ENCODE results near the gene PAX8.
"Not testable (repeated sequence)": the region's sequence is repeated elsewhere in the genome, so short reads cannot be mapped to it uniquely, and the experiment has no call there.

Gene PAX8

DNA sequence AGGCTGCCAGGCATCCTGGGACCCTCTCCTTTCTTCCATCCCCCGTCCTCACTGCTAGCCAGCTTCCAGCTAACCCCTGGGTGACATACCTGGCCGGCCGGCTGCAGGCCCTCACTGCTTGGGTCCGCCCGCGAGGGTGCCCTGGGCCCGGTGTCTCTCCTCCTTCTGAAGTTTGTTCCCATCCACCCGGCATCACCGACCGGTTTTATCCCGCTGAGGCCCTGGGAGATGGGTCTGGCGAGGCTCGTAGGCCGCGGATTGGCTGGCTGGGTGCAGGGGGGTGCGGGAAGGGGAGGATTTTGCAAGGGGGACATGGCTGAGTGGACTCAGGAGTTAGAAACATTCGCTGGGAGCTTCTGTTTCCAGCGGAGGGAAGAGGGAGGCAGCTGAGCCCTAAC lies at the start of gene PAX8:
PAX8 (minus strand) TSS at position 180 of the 398 bp plus-strand sequence. CDS start 527 bp downstream, outside the sequence.
- DNase-seq: no peak

DNA sequence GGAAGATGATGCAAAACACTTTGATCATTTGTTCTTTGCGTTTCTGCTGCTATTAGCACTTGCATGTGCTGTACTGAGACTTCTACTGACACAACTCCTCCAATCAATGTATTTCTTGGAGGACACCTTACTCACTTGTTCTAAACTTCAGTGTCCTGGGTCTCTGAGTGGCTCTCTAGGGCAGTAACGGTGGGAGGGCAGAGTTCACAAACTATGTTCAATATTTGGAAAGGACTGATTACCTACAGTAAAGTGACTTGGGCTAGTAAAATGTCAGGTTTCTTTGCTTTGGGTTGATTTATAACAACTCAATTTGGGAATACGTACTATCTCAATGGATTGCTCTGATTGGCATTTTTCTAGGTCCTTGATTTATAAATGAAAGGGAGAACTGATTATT lies 49.3 kb upstream of the PAX8 start:
- DNase-seq: no peak

DNA sequence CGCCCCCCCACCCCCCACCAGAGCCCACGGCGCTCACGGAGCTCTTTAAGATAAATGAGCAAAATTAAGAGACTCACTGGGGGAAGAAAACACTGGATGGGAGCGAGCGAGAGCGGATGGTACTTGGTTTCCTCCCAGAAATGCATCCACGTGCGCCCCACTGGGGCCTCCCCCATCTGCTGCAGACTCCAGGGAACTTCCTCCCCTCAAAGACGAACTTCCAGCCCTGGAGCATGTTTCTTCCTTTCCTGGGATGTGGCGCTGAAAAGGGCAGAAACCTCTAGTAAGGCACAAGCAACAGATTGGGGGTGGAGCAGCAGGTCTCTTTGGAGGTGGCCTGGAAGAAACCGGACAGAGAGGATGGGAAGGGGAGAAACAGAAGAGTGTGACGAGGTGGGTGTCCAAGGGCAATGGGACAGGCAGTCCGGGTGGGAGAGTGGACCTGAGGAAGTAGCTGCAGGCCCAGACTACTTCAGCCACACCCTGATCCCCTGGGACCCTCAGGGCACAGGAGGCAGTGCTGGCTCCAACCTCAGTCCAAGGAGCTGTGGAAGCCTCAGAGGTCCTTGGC lies 46.5 kb upstream of the PAX8 start:
- DNase-seq: not testable (repeated sequence)

DNA sequence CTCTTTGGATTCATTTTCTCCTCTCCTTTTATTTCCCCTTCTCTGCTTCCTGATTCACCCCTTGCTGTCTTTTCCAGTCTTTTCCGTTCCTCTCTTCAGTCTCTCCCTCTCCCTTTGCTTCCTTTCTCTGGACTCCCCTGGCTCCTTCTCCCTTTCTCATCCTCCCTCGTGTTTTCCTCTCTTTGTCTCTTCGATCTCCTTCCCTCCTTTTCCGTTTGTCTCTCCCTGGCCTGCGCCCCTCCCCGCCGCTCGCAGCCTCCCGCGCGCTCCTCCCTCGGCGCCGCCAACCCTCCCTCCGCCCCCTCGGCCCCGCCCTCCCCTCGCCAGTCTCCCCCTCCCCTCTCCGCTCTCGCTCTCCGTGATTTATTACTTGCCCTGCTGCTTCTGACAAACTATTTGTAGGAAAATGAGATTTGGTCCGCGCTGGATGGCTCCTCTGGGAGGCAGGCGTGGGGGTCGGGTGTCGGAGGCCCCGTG lies 46.0 kb upstream of the PAX8 start:
- DNase-seq: peak; percentile 22

DNA sequence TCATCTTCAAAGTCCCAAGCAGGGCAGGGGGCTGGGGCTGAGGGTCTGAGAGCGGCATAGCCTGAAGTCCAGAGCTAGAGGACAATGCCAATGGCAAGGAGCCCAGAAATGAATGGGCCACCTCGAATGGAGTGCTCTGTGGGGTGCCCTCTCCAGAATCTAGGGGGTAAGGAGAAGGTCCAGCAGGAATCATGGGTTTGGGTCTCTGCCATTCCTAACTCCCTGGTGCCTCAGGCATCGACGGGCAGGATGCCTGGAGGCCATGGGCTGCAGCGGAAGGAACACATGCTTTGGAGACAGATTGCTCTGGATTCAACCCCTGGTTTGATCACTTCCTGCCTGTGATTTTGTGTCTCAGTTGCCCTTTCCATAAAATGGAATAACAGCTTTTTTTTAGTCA lies 44.4 kb upstream of the PAX8 start:
- not testable (repeated sequence) for DNase-seq

DNA sequence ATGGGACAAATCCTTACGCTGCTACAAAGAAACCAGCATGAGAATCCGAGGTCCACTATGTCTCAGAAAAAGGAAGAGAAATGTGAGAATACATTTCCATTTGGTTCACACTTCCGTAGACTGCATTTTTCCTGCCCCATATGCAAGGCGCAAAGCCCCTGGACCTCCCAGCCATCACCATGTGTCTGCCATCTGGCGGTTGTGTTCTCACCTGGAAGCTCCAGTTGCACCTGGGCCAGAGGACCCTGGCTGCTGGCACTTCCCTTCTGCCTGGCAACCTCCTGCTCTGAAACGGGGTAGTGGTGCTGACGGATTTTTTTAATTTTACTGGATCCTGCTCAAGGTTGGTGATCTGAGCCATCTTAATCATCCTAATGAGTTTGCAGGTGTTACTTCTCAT lies 41.4 kb upstream of the PAX8 start:
- DNase-seq: not testable (repeated sequence)

DNA sequence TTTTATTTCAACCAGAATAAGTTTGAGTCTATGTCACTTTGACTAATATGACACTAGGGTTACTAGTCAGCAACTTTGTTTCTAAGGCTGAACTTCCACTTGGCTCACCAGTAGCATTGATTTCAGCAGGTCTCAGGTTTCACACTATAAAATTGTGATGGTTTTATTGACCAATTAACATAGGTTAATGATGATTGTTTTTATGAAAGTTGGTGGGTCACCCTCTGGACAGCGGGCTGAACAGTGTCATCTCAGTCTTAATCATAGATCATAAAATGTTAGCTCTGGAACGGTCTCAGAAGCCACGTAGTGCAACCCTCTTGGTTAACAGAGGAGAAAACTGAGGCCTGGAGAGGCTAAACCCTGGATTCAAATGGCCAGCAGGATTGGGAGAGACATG lies 40.2 kb upstream of the PAX8 start:
- DNase-seq: not testable (repeated sequence)

DNA sequence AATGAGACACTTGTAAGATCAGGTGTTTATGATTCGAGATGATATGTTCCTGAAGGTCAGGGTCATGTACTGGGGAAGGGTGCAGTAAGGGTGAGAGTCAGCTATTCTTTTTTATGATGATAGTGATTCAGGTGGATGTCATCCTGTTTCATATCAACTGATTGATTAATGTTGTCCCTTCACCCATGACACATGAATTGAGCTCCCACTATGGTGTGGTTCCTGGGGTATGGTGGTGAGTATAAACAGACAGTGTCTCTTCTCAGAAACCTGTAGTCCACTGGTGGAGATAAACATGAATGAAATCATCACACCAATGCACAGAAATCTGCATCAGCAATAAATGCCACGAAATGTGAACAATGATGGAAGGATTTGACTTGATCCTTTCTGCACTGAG lies 37.4 kb upstream of the PAX8 start:
- DNase-seq: no peak

DNA sequence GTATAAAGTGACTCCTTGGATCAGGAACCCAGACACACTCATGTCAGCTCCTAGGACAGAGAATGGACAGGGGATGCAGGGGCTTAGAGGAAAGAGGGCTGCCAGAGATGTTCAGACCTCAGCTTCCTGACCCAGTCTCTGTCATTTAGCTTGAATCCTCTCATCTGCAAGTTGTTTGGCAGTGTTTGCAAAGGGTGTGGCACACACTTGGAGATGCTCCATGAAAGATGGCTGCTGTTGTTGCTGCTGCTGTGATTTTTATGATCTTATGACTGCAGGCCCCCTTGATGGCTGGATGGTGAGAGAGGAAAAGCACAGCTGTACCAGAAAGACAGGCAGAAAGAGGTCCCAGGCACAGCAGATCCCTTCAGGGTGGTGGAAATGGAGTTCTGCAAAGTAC lies 35.9 kb upstream of the PAX8 start:
- not testable (repeated sequence) for DNase-seq

DNA sequence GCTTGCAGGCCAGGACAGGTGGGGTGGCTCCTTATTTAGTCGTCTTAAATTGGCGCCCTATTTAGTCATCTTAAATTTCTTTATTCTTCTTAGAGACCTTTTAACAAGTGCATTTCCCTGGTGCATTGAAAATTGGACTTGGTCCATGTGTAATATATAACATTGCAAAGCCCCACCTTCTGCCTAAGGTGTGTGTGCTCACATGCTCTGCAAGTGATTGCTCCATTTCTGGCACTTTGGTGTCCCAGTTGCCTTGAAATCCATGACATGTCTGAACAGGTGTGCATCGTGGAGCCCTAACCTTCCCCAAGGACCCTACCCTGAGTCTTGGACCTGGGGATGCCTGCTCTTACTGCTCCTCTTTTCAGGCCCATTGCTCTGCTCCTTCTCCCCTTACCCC lies 35.5 kb upstream of the PAX8 start:
- DNase-seq: not testable (repeated sequence)

DNA sequence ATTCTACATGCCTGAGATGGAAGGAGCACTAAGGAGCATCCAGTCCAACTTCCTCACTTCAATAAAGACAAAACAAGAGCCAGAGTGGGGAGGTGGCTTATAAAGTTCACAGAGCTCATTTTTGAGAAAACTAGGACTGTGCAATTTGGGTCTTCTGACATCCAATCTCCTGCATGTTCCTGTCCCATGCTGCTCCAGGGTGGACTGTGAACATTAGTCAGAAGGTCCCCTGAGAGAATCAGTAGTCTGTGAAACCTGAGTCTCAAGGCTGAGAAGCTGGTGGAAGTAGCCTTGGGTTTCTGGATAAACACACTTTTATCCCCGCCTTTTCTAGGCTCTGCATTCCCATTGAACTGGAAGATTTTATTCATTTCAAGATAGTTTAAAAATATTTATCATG lies 33.1 kb upstream of the PAX8 start:
- not testable (repeated sequence) for DNase-seq

DNA sequence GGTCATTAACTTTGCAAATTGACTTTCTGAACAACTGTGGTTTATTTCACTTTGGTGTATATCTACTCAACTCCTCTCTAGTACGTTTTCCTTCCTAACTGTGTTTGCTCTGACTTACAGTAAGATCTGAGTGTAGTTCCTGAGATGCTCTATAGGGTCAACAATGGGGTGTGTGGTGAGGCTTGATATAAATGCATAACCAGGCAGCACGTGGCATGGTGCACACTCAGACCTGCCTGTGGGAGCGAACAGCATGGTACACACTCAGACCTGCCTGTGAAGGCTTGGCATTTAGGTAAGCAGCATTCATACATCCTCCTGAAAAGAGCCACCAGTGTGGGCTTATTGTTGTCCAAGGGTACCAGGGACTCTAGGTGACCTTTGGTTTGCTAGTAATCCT lies 32.5 kb upstream of the PAX8 start:
- not testable (repeated sequence) for DNase-seq

DNA sequence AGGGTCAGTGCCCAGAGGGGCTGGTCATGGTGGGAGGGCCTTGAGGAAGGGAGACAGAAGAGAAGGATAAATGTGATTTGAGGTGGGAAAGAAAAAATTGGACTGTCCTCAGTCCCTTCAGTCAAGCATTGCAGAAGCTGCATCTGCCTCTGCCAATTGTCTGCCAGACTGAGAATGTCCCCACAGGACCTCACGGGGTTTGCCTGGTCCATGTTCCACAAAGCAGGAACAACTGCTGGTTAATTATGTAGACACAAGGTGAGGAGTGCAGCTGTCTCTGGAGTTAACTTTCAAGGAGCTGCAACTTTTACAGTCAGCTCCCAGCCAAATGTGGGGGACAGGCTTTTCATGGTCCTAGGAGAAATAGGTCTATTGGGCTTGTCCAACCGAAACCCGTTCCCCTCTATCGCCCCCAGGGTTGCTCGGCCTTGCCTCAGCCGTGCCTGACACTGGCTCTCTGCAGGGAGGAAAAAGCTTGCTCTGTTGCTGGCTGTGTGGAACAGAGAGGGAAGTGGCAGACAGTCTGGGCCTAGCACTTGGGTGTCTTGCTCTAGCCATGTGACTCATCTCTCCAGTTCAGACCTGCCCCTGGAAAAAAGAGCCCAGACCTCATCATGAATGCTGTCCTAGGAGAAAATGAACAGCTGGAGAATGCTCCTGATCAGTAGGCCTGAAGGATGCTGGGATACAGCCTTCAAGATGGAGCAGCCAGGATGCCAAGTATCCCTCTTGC lies 31.1 kb upstream of the PAX8 start:
- DNase-seq: no peak

DNA sequence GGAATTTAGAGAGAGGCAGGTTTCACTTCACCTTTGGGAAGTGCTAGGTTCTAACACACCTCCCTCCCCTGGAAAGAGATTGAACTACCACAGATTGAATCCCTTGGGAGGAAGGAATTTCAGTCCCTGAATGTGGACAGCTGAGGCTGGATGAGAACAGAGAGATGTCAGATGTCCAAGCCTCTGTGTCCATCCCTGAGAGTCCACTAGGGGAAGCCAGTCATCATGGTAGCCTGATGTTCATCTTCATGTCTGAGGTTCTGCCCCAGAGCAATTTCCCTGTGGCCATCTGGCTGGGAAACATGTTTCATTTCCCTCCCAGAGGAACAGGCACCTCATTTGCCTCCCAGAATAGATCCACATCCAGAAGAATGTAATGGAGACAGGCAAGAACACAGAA lies 30.1 kb upstream of the PAX8 start:
- DNase-seq: not testable (repeated sequence)

DNA sequence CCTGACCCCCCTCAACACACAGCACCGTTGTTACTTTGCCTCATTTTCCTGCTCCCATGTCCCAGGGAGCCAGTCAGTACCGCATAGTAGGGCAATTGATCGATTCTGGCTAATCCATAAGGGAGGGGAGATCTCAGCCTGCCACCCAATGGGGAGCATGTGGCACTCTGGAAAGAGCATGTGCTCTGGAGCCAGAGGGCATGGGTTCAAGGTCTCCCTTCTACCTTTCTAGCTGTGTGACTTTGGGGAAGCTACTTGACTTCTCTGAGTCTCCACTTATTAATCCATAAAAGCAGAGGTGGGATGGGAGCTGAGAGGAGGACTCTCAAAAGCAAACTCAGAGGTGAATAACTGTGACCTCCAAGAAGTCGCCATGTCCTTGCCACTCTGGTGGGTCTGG lies 27.5 kb upstream of the PAX8 start:
- DNase-seq: not testable (repeated sequence)

DNA sequence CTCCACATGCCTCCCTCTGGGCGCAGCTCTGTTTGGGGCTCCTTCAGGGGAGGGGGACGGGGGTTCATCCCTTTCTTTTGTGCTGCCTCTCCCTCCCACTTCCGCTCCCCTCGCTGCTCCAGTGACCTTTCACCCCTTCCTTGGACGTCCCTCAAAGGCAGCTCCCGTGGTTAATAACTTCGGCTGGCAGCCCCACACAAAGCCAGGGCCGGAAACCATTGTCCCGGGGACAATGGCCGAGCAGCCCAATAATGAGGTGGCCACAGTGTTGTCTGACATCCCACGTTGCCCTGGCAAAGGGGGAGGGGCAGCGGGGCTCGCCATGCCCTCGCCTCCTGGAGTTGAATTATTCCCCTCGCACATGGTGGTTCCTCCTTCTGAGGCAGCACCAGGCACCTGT lies 27.0 kb upstream of the PAX8 start:
- DNase-seq: not testable (repeated sequence)

DNA sequence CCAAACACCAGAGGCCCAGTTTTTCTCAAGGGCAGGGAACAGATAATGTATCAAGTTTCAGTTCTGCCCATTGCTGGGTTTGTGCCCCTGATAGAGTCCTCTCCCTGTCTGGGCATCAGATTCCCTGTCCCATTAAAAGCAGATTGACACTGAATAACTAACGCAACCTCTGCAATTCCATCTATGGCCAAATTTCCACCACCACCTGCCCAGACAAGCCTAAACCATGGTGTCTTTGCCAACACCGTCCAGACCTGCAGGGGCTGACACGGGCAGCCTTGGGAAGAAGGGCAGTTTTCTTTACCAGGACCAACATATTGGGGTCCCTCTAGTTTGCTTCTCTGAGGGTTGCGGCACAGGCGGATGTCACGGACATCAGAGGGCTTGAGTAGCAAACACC lies 26.4 kb upstream of the PAX8 start:
- DNase-seq: no peak

DNA sequence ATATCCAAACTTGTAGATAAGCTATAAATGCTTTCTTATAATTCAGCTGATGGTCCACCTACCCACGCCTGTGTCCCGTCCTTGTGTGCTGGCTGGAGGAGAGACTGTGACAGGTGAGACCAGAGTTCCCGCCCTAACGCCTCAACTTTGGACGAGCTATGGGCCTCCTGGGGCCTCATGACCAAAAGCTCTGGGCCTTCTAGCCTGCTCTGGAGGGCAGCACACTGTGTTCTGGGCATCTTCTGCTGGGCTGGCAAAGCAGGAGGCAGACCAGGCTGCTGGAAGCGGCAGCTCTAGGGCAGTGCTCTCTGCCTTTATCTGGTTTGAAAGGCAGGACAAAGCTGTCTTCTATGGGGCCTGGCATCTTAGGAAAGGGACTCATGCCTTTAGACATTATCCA lies 26.0 kb upstream of the PAX8 start:
- DNase-seq: no peak

DNA sequence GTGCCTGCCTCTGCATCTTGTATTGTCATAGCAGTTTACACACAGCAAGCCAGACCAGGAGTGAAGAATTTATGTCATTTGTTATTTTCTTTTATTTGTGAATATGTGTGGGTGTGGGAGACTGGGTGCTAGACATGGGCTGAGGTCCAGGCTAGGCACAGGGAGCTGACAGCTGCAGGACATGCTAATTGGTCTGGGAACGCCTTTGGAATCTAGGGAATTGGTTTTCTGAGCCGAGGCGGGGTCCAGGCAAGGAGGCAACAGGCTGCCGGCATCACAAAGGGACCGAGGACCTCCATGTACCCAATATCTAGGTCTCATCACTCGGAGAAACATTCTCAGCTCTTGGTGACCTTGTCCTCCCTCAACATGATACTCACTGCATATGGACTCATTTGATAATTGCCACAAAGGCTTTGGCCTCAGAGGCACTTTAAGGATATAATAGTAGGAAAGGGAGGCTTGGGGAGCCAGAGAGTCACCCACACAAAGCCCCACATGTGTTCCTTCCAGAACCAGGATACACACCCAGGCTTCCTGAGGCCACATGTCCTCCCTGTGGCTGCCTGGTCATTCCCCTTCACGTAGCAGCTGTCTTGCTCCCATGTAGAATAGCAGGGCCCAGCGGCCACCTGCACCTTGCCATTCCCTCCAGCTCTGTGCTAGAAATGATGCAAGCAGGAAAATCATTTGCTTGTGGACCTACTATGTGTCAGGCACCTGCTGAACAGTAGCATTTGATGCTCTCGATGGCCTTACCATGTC lies 23.7 kb upstream of the PAX8 start:
- DNase-seq: not testable (repeated sequence)

DNA sequence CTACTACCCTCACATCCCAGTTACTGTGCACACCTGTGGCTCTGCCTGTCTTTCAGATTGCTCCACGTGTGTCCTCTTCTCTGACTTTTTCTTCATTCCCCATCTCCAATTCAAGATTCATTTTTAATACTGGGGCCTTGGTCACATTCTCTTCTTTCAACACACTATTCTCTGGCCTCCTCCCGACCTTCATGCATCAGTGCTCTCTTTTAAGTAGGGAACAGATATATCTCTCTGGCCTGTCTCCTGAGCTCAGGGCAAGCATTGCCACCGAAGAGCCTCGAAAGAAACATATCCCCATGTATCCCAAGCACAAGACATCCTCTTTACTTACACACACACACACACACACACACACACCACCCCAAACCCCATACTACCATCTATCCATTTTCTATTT lies 21.6 kb upstream of the PAX8 start:
- DNase-seq: no peak

DNA sequence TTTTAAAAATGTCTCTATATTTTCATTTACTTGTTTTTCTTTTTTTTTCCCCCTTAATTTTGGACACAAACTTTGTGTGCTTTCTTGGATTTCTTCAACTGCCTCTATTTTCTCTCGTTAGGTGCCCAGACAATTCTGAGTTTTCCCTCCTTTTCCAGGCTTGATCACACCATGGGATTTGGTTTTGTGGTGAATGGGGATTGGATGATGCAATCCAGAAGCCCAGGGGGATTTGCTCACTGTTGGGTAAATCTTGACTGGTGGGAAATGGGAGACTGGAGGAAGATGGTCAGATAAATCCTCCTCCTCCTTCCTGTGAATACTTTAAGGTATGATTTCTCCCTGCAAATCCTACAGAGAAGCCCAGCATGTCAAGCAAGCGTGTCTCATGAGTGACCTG lies 19.5 kb upstream of the PAX8 start:
- no peak for DNase-seq

DNA sequence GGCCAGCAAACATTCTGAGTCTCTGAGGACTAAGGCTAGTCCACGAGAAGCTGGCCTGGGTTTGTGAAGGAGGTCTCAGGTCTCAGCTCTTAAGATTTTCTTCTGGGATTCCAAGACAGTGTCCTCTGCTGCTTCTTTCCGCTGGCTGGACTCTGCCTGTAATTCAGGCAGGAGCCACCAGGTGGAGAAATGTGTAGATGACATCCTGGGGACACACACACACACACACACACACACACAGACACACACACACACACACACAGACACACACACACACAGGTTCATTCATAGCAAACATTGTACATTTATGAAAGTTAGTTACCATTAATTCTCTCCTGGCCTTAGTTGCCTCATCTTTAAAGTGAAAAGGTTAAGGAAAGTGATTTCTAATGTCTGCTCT lies 18.9 kb upstream of the PAX8 start:
- not testable (repeated sequence) for DNase-seq

DNA sequence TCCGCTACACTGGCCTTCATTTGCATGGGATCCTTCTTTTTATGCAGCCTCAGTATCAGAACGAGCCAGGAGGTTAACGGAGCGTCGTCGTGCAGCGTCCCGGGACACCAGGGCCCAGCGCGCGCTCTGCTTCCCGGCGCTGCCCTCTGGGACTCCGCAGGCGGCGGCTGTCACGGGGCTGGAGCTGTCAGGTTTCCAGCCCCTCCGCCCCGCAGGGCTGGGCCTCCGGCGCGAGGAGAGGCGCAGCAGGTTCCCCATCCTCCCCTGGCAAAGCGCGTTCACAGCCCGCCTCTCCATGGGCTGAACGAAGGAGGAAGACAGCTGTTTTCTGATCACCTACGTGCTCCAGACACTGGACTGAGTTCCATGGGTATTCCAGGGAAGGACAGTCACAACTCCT lies 12.5 kb upstream of the PAX8 start:
- no peak for DNase-seq

DNA sequence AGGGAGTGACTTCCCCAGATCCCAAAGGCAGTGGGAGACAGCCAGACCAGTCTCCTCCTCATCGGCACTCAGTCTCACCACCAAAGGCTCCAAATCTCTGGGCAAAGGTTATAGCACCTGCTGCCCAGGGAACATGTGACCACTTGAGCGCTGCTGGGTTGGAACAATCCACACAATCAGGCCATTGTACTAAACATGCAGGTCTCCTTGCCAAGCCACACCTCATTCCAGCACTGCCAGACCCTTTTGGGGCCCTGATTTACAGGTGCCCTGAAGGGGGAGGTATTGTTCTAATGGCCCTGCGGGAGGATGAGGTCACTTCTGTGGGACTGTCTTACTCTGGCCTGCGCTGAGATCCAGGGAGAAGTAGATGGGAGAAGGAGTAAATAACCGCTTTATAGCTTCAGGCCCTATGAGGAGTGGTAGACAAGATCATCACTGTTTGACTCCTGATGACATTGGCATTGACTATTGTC lies 10.0 kb upstream of the PAX8 start:
- DNase-seq: not testable (repeated sequence)

All from NCI-H1048 (cell line).